AG09309 (cell line): ENCODE results near the gene NDFIP2.

ENCODE experiments used
- DNase-seq: peaks from one replicate; pipeline ENCODE4 v3.0.0-alpha.2; 2010; ENCODE audit warnings: low read depth
- H3K4me3 ChIP-seq: 2 replicates; pipeline ENCODE4 v1.5.1; 2011; ENCODE audit warnings: mild to moderate bottlenecking, low read depth, low read length, moderate library complexity; ENCODE audit not compliant: control insufficient read depth
- TF ChIP-seq, protein P1 (sequence below): IDR thresholded peaks from 2 replicates; pipeline ENCODE4 v1.5.1; 2011; ENCODE audit warnings: mild to moderate bottlenecking, low read depth, low read length, inconsistent platforms; ENCODE audit not compliant: insufficient read depth, control insufficient read depth; ENCODE audit errors: missing control alignments

NDFIP2 gene

GRCh38 chr13:79457948-79458347 lies 23.0 kb upstream of the NDFIP2 start:
- DNase-seq = no peak
- H3K4me3 ChIP-seq = no peak overlapping the region
- TF ChIP-seq, protein P1, sequence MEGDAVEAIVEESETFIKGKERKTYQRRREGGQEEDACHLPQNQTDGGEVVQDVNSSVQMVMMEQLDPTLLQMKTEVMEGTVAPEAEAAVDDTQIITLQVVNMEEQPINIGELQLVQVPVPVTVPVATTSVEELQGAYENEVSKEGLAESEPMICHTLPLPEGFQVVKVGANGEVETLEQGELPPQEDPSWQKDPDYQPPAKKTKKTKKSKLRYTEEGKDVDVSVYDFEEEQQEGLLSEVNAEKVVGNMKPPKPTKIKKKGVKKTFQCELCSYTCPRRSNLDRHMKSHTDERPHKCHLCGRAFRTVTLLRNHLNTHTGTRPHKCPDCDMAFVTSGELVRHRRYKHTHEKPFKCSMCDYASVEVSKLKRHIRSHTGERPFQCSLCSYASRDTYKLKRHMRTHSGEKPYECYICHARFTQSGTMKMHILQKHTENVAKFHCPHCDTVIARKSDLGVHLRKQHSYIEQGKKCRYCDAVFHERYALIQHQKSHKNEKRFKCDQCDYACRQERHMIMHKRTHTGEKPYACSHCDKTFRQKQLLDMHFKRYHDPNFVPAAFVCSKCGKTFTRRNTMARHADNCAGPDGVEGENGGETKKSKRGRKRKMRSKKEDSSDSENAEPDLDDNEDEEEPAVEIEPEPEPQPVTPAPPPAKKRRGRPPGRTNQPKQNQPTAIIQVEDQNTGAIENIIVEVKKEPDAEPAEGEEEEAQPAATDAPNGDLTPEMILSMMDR = no peak

DNA sequence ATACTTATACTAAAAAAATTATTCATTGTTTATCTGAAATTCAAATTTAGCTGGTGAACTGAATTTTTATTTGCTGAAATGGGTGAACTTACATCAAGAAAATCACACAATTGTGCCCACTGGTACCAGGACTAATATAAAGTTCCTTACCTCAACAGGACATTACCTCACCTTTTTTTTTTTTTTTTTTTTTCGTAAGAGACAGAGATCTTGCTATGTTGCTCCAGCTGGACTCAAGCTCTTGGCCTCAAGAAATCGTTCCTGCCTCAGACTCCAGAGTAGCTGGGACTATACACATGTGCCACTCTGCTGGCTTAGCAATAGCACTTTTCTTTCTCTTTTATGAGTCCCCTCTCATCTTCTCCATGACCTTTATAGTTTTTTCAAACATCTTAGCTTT lies 22.5 kb upstream of the NDFIP2 start:
- DNase-seq = no peak
- H3K4me3 ChIP-seq = no peak overlapping the region

GRCh38 chr13:79459906-79460305 lies 21.0 kb upstream of the NDFIP2 start:
- no peak for DNase-seq
- no peak overlapping the region for H3K4me3 ChIP-seq
- TF ChIP-seq, protein P1 = no peak

More for the DNA sequence above, 22.5 kb upstream of the NDFIP2 start:
- TF ChIP-seq, protein P1 = no peak

- no peak for DNase-seq
- H3K4me3 ChIP-seq = no peak overlapping the region
- TF ChIP-seq, protein P1 = no peak
Measured at GRCh38 chr13:79462895-79463294, 18.1 kb upstream of the NDFIP2 start.

- no peak overlapping the region for H3K4me3 ChIP-seq
- TF ChIP-seq, protein P1 = no peak
- no peak for DNase-seq
Measured at GRCh38 chr13:79463604-79464003, 17.4 kb upstream of the NDFIP2 start.

- DNase-seq = no peak
- TF ChIP-seq, protein P1 = no peak
- H3K4me3 ChIP-seq = no peak overlapping the region
Measured at GRCh38 chr13:79466872-79467271, 14.1 kb upstream of the NDFIP2 start.

- TF ChIP-seq, protein P1 = no peak
- H3K4me3 ChIP-seq = no peak overlapping the region
- no peak for DNase-seq
Measured at GRCh38 chr13:79468402-79468801, 12.6 kb upstream of the NDFIP2 start.
